Epithelial cell of prostate (primary cell): ENCODE results near the gene NCAM1.
"Not testable (repeated sequence)": the region's sequence is repeated elsewhere in the genome, so short reads cannot be mapped to it uniquely, and the experiment has no call there.

Source experiments
- DNase-seq: peaks from one replicate; pipeline ENCODE4 v3.0.0-alpha.2; 2011; ENCODE audit warnings: low read depth, low spot score
- H3K27ac ChIP-seq: fragments of 450-650 bp; 2 replicates; pipeline ENCODE4 v1.5.1; 2017; ENCODE audit warnings: mild to moderate bottlenecking

NCAM1 gene

GRCh38 chr11:113286509-113287497, 325.6 kb downstream of the NCAM1 start:
- H3K27ac ChIP-seq: no peak overlapping the region
- no peak for DNase-seq

GRCh38 chr11:113287801-113288200, 326.6 kb downstream of the NCAM1 start:
- no peak overlapping the region for H3K27ac ChIP-seq
- no peak for DNase-seq

- DNase-seq: no peak
Observed at GRCh38 chr11:113288286-113288863, 327.2 kb downstream of the NCAM1 start.

GRCh38 chr11:113289431-113290187, 328.4 kb downstream of the NCAM1 start:
- no peak for DNase-seq
- no peak overlapping the region for H3K27ac ChIP-seq

More at GRCh38 chr11:113288286-113288863, 327.2 kb downstream of the NCAM1 start:
- no peak overlapping the region for H3K27ac ChIP-seq

- DNase-seq: no peak
- no peak overlapping the region for H3K27ac ChIP-seq
Observed at GRCh38 chr11:113293936-113294335, 332.7 kb downstream of the NCAM1 start.

GRCh38 chr11:113295993-113296392, 334.8 kb downstream of the NCAM1 start:
- no peak overlapping the region for H3K27ac ChIP-seq
- no peak for DNase-seq

- no peak overlapping the region for H3K27ac ChIP-seq
- no peak for DNase-seq
Observed at GRCh38 chr11:113296447-113297205, 335.4 kb downstream of the NCAM1 start.

GRCh38 chr11:113298496-113298895, 337.3 kb downstream of the NCAM1 start:
- not testable (repeated sequence) for DNase-seq, H3K27ac ChIP-seq

- H3K27ac ChIP-seq: no peak overlapping the region
- DNase-seq: no peak
Observed at GRCh38 chr11:113304916-113305315, 343.7 kb downstream of the NCAM1 start.

GRCh38 chr11:113305440-113306336, 344.5 kb downstream of the NCAM1 start:
- no peak overlapping the region for H3K27ac ChIP-seq
- DNase-seq: no peak

- no peak overlapping the region for H3K27ac ChIP-seq
- no peak for DNase-seq
Observed at GRCh38 chr11:113308601-113309000, 347.4 kb downstream of the NCAM1 start.

- no peak overlapping the region for H3K27ac ChIP-seq
- DNase-seq: no peak
Observed at GRCh38 chr11:113311536-113311935, 350.3 kb downstream of the NCAM1 start.

GRCh38 chr11:113313601-113314000, 352.4 kb downstream of the NCAM1 start:
- DNase-seq: no peak
- H3K27ac ChIP-seq: peak overlapping the region; percentile 71

GRCh38 chr11:113314065-113314388, 352.8 kb downstream of the NCAM1 start:
- no peak for DNase-seq
- H3K27ac ChIP-seq: peak overlapping the region; percentile 71

- peak within 1 kb of the TSS; percentile 71 for H3K27ac ChIP-seq
- peak; percentile 41 for DNase-seq
Observed at GRCh38 chr11:113314389-113315301, 353.4 kb downstream of the NCAM1 start, which contains the start of gene TTC12. TSS of gene TTC12 (plus strand) at chr11:113314583. CDS start at chr11:113316258, 1,675 bp downstream.

GRCh38 chr11:113315811-113316210, 354.6 kb downstream of the NCAM1 start:
- H3K27ac ChIP-seq: peak overlapping the region; percentile 71
- DNase-seq: no peak

GRCh38 chr11:113316256-113316655, 355.0 kb downstream of the NCAM1 start:
- no peak for DNase-seq
- H3K27ac ChIP-seq: no peak overlapping the region

- no peak overlapping the region for H3K27ac ChIP-seq
- no peak for DNase-seq
Observed at GRCh38 chr11:113317339-113317738, 356.1 kb downstream of the NCAM1 start.
